ENCODE data around the gene RPRD1B. TPM values are rescaled to one million over a fixed set of nuclear protein-coding genes. Genes with fewer than 3 reads are reported as not detected.

The RPRD1B gene
- total and polyA plus RNA-seq, 4 donors, result 5.8 to 34.3 (median 29.4) TPM

DNA sequence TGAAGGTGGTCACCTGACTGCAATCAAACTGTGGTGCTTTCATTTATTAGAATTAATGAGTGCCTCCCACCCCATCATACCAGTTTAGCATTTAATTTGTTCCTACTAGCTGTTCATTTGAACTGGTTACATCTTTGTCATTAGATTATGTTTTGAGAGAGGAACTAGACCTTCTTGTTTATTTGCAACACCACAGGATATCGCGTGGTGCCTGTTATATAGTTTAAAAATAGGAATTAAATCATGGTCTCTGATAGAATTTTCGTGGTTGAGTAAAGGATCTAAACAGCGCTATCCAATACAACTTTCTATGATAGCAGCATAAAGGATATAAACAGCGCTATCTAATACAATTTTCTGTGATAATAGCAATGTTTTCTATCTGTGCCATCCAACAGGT lies 2.8 kb downstream of the RPRD1B start (continued):
- TF ChIP-seq ZBTB33 (IDR thresholded peaks at IDR 0.05) (no peak), RAD21 (IDR thresholded peaks at IDR 0.05) (no peak), MAX (IDR thresholded peaks at IDR 0.05) (no peak)
- TF ChIP-seq, protein P1, sequence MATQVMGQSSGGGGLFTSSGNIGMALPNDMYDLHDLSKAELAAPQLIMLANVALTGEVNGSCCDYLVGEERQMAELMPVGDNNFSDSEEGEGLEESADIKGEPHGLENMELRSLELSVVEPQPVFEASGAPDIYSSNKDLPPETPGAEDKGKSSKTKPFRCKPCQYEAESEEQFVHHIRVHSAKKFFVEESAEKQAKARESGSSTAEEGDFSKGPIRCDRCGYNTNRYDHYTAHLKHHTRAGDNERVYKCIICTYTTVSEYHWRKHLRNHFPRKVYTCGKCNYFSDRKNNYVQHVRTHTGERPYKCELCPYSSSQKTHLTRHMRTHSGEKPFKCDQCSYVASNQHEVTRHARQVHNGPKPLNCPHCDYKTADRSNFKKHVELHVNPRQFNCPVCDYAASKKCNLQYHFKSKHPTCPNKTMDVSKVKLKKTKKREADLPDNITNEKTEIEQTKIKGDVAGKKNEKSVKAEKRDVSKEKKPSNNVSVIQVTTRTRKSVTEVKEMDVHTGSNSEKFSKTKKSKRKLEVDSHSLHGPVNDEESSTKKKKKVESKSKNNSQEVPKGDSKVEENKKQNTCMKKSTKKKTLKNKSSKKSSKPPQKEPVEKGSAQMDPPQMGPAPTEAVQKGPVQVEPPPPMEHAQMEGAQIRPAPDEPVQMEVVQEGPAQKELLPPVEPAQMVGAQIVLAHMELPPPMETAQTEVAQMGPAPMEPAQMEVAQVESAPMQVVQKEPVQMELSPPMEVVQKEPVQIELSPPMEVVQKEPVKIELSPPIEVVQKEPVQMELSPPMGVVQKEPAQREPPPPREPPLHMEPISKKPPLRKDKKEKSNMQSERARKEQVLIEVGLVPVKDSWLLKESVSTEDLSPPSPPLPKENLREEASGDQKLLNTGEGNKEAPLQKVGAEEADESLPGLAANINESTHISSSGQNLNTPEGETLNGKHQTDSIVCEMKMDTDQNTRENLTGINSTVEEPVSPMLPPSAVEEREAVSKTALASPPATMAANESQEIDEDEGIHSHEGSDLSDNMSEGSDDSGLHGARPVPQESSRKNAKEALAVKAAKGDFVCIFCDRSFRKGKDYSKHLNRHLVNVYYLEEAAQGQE (IDR thresholded peaks at IDR 0.05), result no peak

DNA sequence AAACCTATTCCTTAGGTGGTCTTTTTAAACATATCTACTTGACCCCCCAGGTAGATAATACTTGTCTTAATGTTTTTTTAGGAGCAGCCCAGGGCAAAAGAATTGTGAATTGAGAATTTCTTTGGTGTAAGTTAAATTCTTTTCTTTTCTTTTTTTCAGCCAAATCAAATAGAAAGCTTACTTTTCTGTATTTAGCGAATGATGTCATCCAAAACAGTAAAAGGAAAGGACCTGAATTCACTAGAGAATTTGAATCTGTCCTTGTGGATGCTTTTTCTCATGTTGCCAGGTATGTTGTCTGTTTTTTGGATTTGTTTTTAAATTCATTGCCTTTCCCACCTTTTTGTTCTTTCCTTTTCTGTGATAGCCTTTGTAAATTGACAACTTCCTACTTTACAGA lies 6.7 kb downstream of the RPRD1B start:
- Histone ChIP-seq H3K27ac (ENCODE audit: low read depth in 1 of 2, low read length in 2 of 2) (no peak overlapping the region), H3K4me3 (ENCODE audit: low read depth in 1 of 3, low read length in 3 of 3) (no peak overlapping the region), H3K9ac (ENCODE audit: low read depth in 1 of 2, low read length in 2 of 2) (no peak overlapping the region), H3K36me3 (ENCODE audit: control insufficient read depth in 4 of 4, insufficient read depth in 3 of 4, low read depth in 1 of 4, low read length in 3 of 4) (peaks cover 10 to 38% (median 14%) of the 10 kb centered on the region in 4 donors), H3K27me3 (ENCODE audit: control insufficient read depth in 4 of 4, insufficient read depth in 4 of 4, low read length in 3 of 4) (no peaks in the 10 kb centered on the region), H3K9me3 (ENCODE audit: control insufficient read depth in 4 of 4, low read length in 3 of 4) (no peaks in the 10 kb centered on the region), H3K4me1 (ENCODE audit: control insufficient read depth in 4 of 4, insufficient read depth in 4 of 4, low read length in 3 of 4) (peaks cover 8 to 29% (median 15%) of the 10 kb centered on the region in 4 donors)
- TF ChIP-seq, protein P1 (IDR thresholded peaks at IDR 0.05), result no peak
- TF ChIP-seq GABPA (IDR thresholded peaks at IDR 0.05 in 1 of 2, conservative IDR thresholded peaks at IDR 0.05 in 1 of 2) (no peak), JUND (IDR thresholded peaks at IDR 0.05) (no peak), RAD21 (IDR thresholded peaks at IDR 0.05) (no peak)
- TF ChIP-seq, protein P2, sequence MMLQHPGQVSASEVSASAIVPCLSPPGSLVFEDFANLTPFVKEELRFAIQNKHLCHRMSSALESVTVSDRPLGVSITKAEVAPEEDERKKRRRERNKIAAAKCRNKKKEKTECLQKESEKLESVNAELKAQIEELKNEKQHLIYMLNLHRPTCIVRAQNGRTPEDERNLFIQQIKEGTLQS (IDR thresholded peaks at IDR 0.05), result no peak
- no peak for DNase-seq (ENCODE audit: low spot score)
- 96% methylated on average over 1 of the region's 1 CpG for WGBS
